ENCODE data around the gene LRRC4B. TPM values are rescaled to one million over a fixed set of nuclear protein-coding genes. Genes with fewer than 3 reads are reported as not detected.

The LRRC4B gene
- total and polyA plus RNA-seq, 2 of the 4 experiments (the other 2 are of a cell fraction) = 0.03 TPM; not detected in 1

- Histone ChIP-seq H3K9ac (ENCODE audit: low read depth, low read length) (peak within 1 kb of the TSS; percentile 72), H3K4me2 (ENCODE audit: low read depth, low read length) (peak within 1 kb of the TSS; percentile 74), H3K18ac (ENCODE audit: low read depth, low read length) (peak within 1 kb of the TSS; percentile 5; the same call in 1 of the 2 replicates), H3K23ac (ENCODE audit: low read depth, low read length) (peak within 1 kb of the TSS; percentile 24), H4K5ac (ENCODE audit: low read depth, low read length) (peak within 1 kb of the TSS; percentile 62), H3K4ac (ENCODE audit: low read depth, low read length) (peak within 1 kb of the TSS; percentile 70), H3K56ac (ENCODE audit: extremely low read depth, insufficient read depth, low read length) (no peak within 1 kb of the TSS; the same call in 1 of the 2 replicates), H4K8ac (ENCODE audit: low read depth in 2 of 2, low read length in 2 of 2) (peak within 1 kb of the TSS; percentile 85 to 88), H2AK9ac (replicated peaks; ENCODE audit: low read depth, low read length, poor library complexity) (peak within 1 kb of the TSS; percentile 97), H3K9me1 (ENCODE audit: insufficient read depth, low read length) (peaks cover 5% of the 10 kb centered on the region; the same call in 1 of the 2 replicates), H3K14ac (replicated peaks; ENCODE audit: low read depth, low read length) (peak within 1 kb of the TSS; percentile 61; the same call in 1 of the 2 replicates), H2BK15ac (ENCODE audit: low read depth, low read length) (no peak within 1 kb of the TSS), H3K4me3 (ENCODE audit: insufficient read depth, low read depth, low read length) (peak within 1 kb of the TSS; percentile 87), H2AFZ (replicated peaks; ENCODE audit: low read length, poor library complexity) (peak within 1 kb of the TSS; percentile 100), H2BK20ac (ENCODE audit: low read depth, low read length) (no peak within 1 kb of the TSS), H3K27me3 (ENCODE audit: control insufficient read depth, insufficient read depth, low read length) (no peaks in the 10 kb centered on the region), H2AK5ac (ENCODE audit: low read depth, low read length) (no peak within 1 kb of the TSS), H3K36me3 (ENCODE audit: control insufficient read depth, insufficient read depth, low read length) (peaks cover 18% of the 10 kb centered on the region; the same call in 1 of the 2 replicates), H3K4me1 (ENCODE audit: control insufficient read depth, insufficient read depth, low read length) (0 out of 2 replicates have a peak, but pooled peaks cover 2% of the 10 kb centered on the region), H3K79me1 (ENCODE audit: low read depth in 1 of 2, low read length in 2 of 2) (peaks cover 16 to 27% of the 10 kb centered on the region in 2 experiments), H3K27ac (ENCODE audit: insufficient read depth, low read length) (peak within 1 kb of the TSS; percentile 60; the same call in 1 of the 2 replicates), H2BK5ac (ENCODE audit: low read depth, low read length, poor library complexity, severe bottlenecking) (no peak within 1 kb of the TSS), H4K91ac (ENCODE audit: insufficient read depth, low read depth, low read length) (peak within 1 kb of the TSS; percentile 65; the same call in 1 of the 2 replicates), H3K9me3 (ENCODE audit: control insufficient read depth, insufficient read depth, low read length) (no peaks in the 10 kb centered on the region), H2BK120ac (ENCODE audit: low read depth, low read length) (no peak within 1 kb of the TSS), H4K20me1 (ENCODE audit: insufficient read depth, low read length) (peaks cover 12% of the 10 kb centered on the region)
- 1% methylated on average over 27 of the region's 58 CpGs; no CpG with 5 or more reads in 1 of the 2 experiments for whole genome bisulfite sequencing, 2 experiments (ENCODE audit: extremely low coverage in 2 of 2, insufficient read length in 1 of 2)
- DNase-seq (peak; percentile 94), ATAC-seq (ENCODE audit: low read depth) (peak; percentile 94)
- ChIA-PET POLR2A (ENCODE audit: unreplicated experiment) (no interaction called here), CTCF (no interaction called here)
- dilution Hi-C loops (cut with HindIII; ENCODE audit: low sequenced_read_pairs, unreplicated experiment) (no loop called here), in situ Hi-C loops (cut with MboI; ENCODE audit: low sequenced_read_pairs) (no loop called here), intact Hi-C loops (cut with micrococcal nuclease) (loop anchor here (2.0 to 5.0 kb wide), 2 partner anchors 34 to 109 kb away; partner anchors contain the start of genes JOSD2 and NAPSA)
- no TSS peak for BruUV-seq (replicated peaks)
- TF ChIP-seq NFE2L2 (IDR thresholded peaks at IDR 0.05; ENCODE audit: low read depth, low read length) (no peak; the same call in 1 of the 2 replicates), MAZ (IDR thresholded peaks at IDR 0.05; ENCODE audit: borderline replicate concordance, low read depth, low read length) (peak; percentile 79; the same call in 1 of the 2 replicates), POLR2A (IDR thresholded peaks at IDR 0.05; ENCODE audit: low read depth, low read length) (peak; percentile 80), MAFK (IDR thresholded peaks at IDR 0.05; ENCODE audit: low read depth, low read length) (0 out of 2 replicates have a peak, but pooled peaks have one; percentile 30), USF2 (IDR thresholded peaks at IDR 0.05; ENCODE audit: low read depth, low read length) (peak; percentile 51), RFX5 (IDR thresholded peaks at IDR 0.05; ENCODE audit: low read depth, low read length) (0 out of 2 replicates have a peak, but pooled peaks have one; percentile 0), ELK1 (IDR thresholded peaks at IDR 0.05; ENCODE audit: borderline replicate concordance, low read depth, low read length) (no peak), CHD1 (IDR thresholded peaks at IDR 0.05; ENCODE audit: low read depth, low read length) (no peak), MXI1 (IDR thresholded peaks at IDR 0.05; ENCODE audit: borderline replicate concordance, low read depth, low read length) (no peak), FOS (IDR thresholded peaks at IDR 0.05; ENCODE audit: low read depth, low read length) (0 out of 2 replicates have a peak, but pooled peaks have one; percentile 24), CTCF (conservative IDR thresholded peaks at IDR 0.05; ENCODE audit: low read depth, low read length) (no peak), RCOR1 (IDR thresholded peaks at IDR 0.05; ENCODE audit: insufficient replicate concordance, low read length) (no peak), BHLHE40 (IDR thresholded peaks at IDR 0.05; ENCODE audit: low read depth, low read length) (no peak), CEBPB (IDR thresholded peaks at IDR 0.05; ENCODE audit: low read depth, low read length) (no peak)
These were observed 91.9 kb downstream of the LRRC4B start, which contains the start of the genes EMC10 and GARIN5A for GRCh38 chr19:50476224-50476906. Gene EMC10, plus strand, starts transcription at chr19:50476507. Its CDS starts 38 bp downstream, at chr19:50476545. Gene GARIN5A, minus strand, starts transcription at chr19:50476848. Its CDS starts 460 bp downstream, at chr19:50476388.

Measured in IMR-90 (cell line).